Neural cell (in vitro differentiated cells): ENCODE data around the gene RGS6. TPM values are rescaled to one million over a fixed set of nuclear protein-coding genes. Genes with fewer than 3 reads are reported as not detected.

Experiments used
- H2AFZ ChIP-seq: fragments of 200-600, 300-800 bp; sonication (generic), shearing (Covaris generic); 2 replicates; pipeline ENCODE4 v1.6.0; 2014; ENCODE audit warnings: low read depth, mild to moderate bottlenecking, antibody characterized with exemption, low read length, moderate library complexity
- H3F3A ChIP-seq: fragments of 200-600 bp; shearing (Covaris generic); 2 replicates; pipeline ENCODE4 v1.6.1; 2016; ENCODE audit warnings: mild to moderate bottlenecking, moderate library complexity, mixed read lengths, antibody characterized with exemption, low read length; ENCODE audit not compliant: insufficient read depth, poor library complexity, severe bottlenecking
- H3K27ac ChIP-seq: fragments of 200-600, 300-800 bp; sonication (generic), shearing (Covaris generic); 2 replicates; pipeline ENCODE4 v1.5.1; 2014; ENCODE audit warnings: mild to moderate bottlenecking, low read length, moderate library complexity
- H3K27me3 ChIP-seq: fragments of 300-800, 200-600 bp; sonication (generic), shearing (Covaris generic); 2 replicates; pipeline ENCODE4 v1.6.0; 2014; ENCODE audit warnings: mild to moderate bottlenecking, low read depth, low read length, moderate library complexity; ENCODE audit not compliant: insufficient read depth
- H3K36me3 ChIP-seq: fragments of 300-800, 200-600 bp; sonication (generic), shearing (Covaris generic); 2 replicates; pipeline ENCODE4 v1.5.1; 2014; ENCODE audit warnings: mild to moderate bottlenecking, antibody characterized with exemption, low read length, moderate library complexity; ENCODE audit not compliant: insufficient read depth
- H3K4me2 ChIP-seq: fragments of 300-800, 200-600 bp; sonication (generic), shearing (Covaris generic); 2 replicates; pipeline ENCODE4 v1.6.0; 2014; ENCODE audit warnings: mild to moderate bottlenecking, low read length
- H3K4me3 ChIP-seq: fragments of 300-800, 200-600 bp; sonication (generic), shearing (Covaris generic); 2 replicates; pipeline ENCODE4 v1.5.1; 2014; ENCODE audit warnings: mild to moderate bottlenecking, low read length, moderate library complexity
- H3K79me2 ChIP-seq: fragments of 200-600 bp; shearing (Covaris generic); replicated peaks from 2 replicates; pipeline ENCODE4 v1.6.0; 2014; ENCODE audit warnings: mild to moderate bottlenecking, low read length, moderate library complexity; ENCODE audit not compliant: insufficient read depth
- H3K9ac ChIP-seq: fragments of 300-800, 200-600 bp; sonication (generic), shearing (Covaris generic); 2 replicates; pipeline ENCODE4 v1.6.1; 2016; ENCODE audit warnings: mild to moderate bottlenecking, low read length, mixed read lengths
- H3K9me2 ChIP-seq: fragments of 200-600 bp; shearing (Covaris generic); 2 replicates; pipeline ENCODE4 v1.6.1; 2016; ENCODE audit warnings: mild to moderate bottlenecking, low read length, mixed read lengths; ENCODE audit not compliant: insufficient read depth
- H3K9me3 ChIP-seq: fragments of 200-600, 300-800 bp; sonication (generic), shearing (Covaris generic); 2 replicates; pipeline ENCODE4 v1.6.1; 2016; ENCODE audit warnings: mild to moderate bottlenecking, mixed run types, low read length, moderate library complexity, mixed read lengths
- H4K20me1 ChIP-seq: fragments of 200-600 bp; shearing (Covaris generic); 2 replicates; pipeline ENCODE4 v1.6.1; 2016; ENCODE audit warnings: mild to moderate bottlenecking, mixed run types; ENCODE audit not compliant: insufficient read depth
- EP300 ChIP-seq: fragments of 450-650 bp; conservative IDR thresholded peaks from 2 replicates; pipeline ENCODE4 v1.6.1; 2014; ENCODE audit warnings: antibody characterized with exemption, mild to moderate bottlenecking, moderate library complexity; ENCODE audit not compliant: poor library complexity, severe bottlenecking
- EZH2 ChIP-seq: fragments of 200-600, 300-800 bp; shearing (Covaris generic), sonication (generic); IDR thresholded peaks from 2 replicates; pipeline ENCODE4 v1.6.1; 2014; ENCODE audit warnings: antibody characterized with exemption, low read length, borderline replicate concordance, mild to moderate bottlenecking; ENCODE audit not compliant: insufficient read depth, poor library complexity, severe bottlenecking
- MXI1 ChIP-seq: fragments of 450-650 bp; conservative IDR thresholded peaks from 2 replicates; pipeline ENCODE4 v1.6.1; 2014; ENCODE audit warnings: antibody characterized with exemption, mild to moderate bottlenecking; ENCODE audit not compliant: poor library complexity, severe bottlenecking
- POLR2AphosphoS5 ChIP-seq: IDR thresholded peaks from 2 replicates; pipeline ENCODE4 v1.6.1; 2012
- RAD21 ChIP-seq: fragments of 450-650 bp; conservative IDR thresholded peaks from 2 replicates; pipeline ENCODE4 v1.6.1; 2014; ENCODE audit warnings: antibody characterized with exemption, mild to moderate bottlenecking, moderate library complexity
- SMC3 ChIP-seq: fragments of 450-650 bp; conservative IDR thresholded peaks from 2 replicates; pipeline ENCODE4 v1.6.1; 2014; ENCODE audit warnings: antibody characterized with exemption, mild to moderate bottlenecking, moderate library complexity; ENCODE audit not compliant: poor library complexity
- TAF1 ChIP-seq: IDR thresholded peaks from 2 replicates; pipeline ENCODE4 v1.6.1; 2012; ENCODE audit warnings: low read depth
- polyA plus RNA-seq: library from polyadenylated mRNA; depleted of rRNA; stranded (reverse); fragments of >200 nt; gene quantifications from 2 replicates; pipeline ENCODE4 v1.2.3, GENCODE V29; 2014
- TF ChIP-seq, protein P1 (sequence below): IDR thresholded peaks from 2 replicates; pipeline ENCODE4 v1.6.1; 2012; ENCODE audit warnings: borderline replicate concordance
- TF ChIP-seq, protein P2 (sequence below): fragments of 450-650 bp; IDR thresholded peaks from 2 replicates; pipeline ENCODE4 v1.5.1; 2014; ENCODE audit warnings: antibody characterized with exemption, mild to moderate bottlenecking, moderate library complexity; ENCODE audit not compliant: poor library complexity, severe bottlenecking

Gene RGS6
- polyA plus RNA-seq, 1 donor from 2014 or later: 7.3 TPM

DNA sequence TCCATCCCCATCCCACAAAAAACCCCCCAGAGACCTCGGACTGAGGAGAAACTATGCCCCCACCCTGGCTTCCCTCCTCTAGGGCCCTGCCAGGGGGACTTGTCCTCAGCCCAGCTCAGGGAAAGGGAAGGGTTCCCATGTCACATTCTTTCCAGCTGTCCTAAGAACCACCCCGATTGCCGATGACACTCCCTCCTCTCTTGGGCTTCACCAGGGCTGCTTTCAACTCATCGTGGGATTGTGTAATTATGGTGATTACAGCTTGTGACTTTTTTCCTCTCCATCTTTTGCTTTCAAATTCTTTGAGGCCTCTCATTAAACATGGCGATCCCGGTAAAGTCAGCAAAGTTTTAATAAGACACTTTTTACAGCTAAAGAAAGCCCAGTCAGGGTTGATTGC, 617.6 kb downstream of the RGS6 start:
- Histone ChIP-seq H3K9ac (no peak overlapping the region), H4K20me1 (no peaks in the 10 kb centered on the region), H3F3A (no peaks in the 10 kb centered on the region)

DNA sequence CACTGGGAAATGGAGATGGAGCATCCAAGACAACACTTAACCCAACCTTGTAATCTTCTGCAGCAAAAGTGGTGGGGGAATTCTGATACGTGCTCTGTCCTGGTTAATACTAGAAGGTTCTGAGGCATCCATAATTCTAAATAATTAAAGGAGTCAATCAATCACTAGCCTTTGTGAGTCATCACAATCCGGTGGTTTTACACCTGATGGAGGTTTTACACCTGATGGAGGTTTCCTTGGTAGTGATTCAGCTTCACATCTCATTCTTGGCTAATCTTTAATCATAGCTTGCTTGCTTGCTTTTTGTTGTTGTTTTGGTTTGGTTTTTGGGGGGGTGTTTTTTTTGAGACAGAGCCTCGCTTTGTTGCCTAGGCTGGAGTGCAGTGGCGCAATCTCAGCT, 618.3 kb downstream of the RGS6 start:
- Histone ChIP-seq H3K4me3 (no peak overlapping the region), H2AFZ (no peak overlapping the region), H3K79me2 (no peaks in the 10 kb centered on the region), H3K9ac (no peak overlapping the region), H3K9me2 (no peaks in the 10 kb centered on the region), H3K27me3 (no peaks in the 10 kb centered on the region), H4K20me1 (no peaks in the 10 kb centered on the region), H3K9me3 (no peaks in the 10 kb centered on the region), H3K27ac (no peak overlapping the region), H3K36me3 (no peaks in the 10 kb centered on the region), H3F3A (no peaks in the 10 kb centered on the region), H3K4me2 (no peak overlapping the region)
- TF ChIP-seq MXI1 (no peak), EZH2 (no peak), SMC3 (no peak), TAF1 (no peak), POLR2AphosphoS5 (no peak), RAD21 (no peak), EP300 (no peak)
- TF ChIP-seq, protein P1, sequence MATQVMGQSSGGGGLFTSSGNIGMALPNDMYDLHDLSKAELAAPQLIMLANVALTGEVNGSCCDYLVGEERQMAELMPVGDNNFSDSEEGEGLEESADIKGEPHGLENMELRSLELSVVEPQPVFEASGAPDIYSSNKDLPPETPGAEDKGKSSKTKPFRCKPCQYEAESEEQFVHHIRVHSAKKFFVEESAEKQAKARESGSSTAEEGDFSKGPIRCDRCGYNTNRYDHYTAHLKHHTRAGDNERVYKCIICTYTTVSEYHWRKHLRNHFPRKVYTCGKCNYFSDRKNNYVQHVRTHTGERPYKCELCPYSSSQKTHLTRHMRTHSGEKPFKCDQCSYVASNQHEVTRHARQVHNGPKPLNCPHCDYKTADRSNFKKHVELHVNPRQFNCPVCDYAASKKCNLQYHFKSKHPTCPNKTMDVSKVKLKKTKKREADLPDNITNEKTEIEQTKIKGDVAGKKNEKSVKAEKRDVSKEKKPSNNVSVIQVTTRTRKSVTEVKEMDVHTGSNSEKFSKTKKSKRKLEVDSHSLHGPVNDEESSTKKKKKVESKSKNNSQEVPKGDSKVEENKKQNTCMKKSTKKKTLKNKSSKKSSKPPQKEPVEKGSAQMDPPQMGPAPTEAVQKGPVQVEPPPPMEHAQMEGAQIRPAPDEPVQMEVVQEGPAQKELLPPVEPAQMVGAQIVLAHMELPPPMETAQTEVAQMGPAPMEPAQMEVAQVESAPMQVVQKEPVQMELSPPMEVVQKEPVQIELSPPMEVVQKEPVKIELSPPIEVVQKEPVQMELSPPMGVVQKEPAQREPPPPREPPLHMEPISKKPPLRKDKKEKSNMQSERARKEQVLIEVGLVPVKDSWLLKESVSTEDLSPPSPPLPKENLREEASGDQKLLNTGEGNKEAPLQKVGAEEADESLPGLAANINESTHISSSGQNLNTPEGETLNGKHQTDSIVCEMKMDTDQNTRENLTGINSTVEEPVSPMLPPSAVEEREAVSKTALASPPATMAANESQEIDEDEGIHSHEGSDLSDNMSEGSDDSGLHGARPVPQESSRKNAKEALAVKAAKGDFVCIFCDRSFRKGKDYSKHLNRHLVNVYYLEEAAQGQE: no peak
- TF ChIP-seq, protein P2, sequence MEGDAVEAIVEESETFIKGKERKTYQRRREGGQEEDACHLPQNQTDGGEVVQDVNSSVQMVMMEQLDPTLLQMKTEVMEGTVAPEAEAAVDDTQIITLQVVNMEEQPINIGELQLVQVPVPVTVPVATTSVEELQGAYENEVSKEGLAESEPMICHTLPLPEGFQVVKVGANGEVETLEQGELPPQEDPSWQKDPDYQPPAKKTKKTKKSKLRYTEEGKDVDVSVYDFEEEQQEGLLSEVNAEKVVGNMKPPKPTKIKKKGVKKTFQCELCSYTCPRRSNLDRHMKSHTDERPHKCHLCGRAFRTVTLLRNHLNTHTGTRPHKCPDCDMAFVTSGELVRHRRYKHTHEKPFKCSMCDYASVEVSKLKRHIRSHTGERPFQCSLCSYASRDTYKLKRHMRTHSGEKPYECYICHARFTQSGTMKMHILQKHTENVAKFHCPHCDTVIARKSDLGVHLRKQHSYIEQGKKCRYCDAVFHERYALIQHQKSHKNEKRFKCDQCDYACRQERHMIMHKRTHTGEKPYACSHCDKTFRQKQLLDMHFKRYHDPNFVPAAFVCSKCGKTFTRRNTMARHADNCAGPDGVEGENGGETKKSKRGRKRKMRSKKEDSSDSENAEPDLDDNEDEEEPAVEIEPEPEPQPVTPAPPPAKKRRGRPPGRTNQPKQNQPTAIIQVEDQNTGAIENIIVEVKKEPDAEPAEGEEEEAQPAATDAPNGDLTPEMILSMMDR: no peak

More for the DNA sequence above, 617.6 kb downstream of the RGS6 start:
- H2AFZ ChIP-seq: no peak overlapping the region
- H3K4me2 ChIP-seq: no peak overlapping the region
- no peak overlapping the region for H3K4me3 ChIP-seq
- no peaks in the 10 kb centered on the region for H3K27me3 ChIP-seq
- no peaks in the 10 kb centered on the region for H3K79me2 ChIP-seq
- no peaks in the 10 kb centered on the region for H3K9me3 ChIP-seq
- H3K36me3 ChIP-seq: no peaks in the 10 kb centered on the region
- H3K27ac ChIP-seq: no peak overlapping the region
- no peaks in the 10 kb centered on the region for H3K9me2 ChIP-seq
- no peak for TF ChIP-seq MXI1
- TF ChIP-seq EP300: no peak
- TF ChIP-seq SMC3: no peak

DNA sequence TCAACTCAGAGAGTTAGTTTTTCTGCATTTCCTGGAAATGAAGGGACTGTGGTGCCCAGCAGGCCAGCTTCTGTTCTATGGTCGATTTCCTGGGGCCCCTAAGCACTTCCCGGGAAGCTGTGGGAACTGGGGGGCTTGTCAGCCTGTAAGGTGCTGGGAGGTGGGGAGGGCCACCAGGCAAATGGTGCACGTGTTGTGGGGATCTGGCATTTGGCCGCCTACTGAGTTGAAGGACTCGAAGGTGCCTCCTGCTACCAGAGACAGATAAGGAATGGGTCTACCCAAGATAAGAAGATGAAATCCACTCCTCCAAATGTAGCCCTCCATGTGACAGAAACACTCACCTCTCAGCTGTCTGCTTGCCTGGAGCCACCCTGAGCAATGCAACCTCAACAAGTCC, 620.0 kb downstream of the RGS6 start:
- H3K9ac ChIP-seq: no peak overlapping the region
- no peaks in the 10 kb centered on the region for H3K9me3 ChIP-seq
- no peaks in the 10 kb centered on the region for H3F3A ChIP-seq
- no peaks in the 10 kb centered on the region for H3K27me3 ChIP-seq
- H3K27ac ChIP-seq: no peak overlapping the region
- H3K36me3 ChIP-seq: no peaks in the 10 kb centered on the region
- no peak overlapping the region for H2AFZ ChIP-seq
- no peak overlapping the region for H3K4me3 ChIP-seq
- no peaks in the 10 kb centered on the region for H4K20me1 ChIP-seq
- H3K4me2 ChIP-seq: no peak overlapping the region
- no peaks in the 10 kb centered on the region for H3K9me2 ChIP-seq
- TF ChIP-seq TAF1: no peak
- no peak for TF ChIP-seq EZH2
- TF ChIP-seq POLR2AphosphoS5: no peak
- no peak for TF ChIP-seq RAD21
- no peak for TF ChIP-seq MXI1
- no peak for TF ChIP-seq SMC3
- no peaks in the 10 kb centered on the region for H3K79me2 ChIP-seq
